Measurements from ENCODE around the gene WWOX.

DNA sequence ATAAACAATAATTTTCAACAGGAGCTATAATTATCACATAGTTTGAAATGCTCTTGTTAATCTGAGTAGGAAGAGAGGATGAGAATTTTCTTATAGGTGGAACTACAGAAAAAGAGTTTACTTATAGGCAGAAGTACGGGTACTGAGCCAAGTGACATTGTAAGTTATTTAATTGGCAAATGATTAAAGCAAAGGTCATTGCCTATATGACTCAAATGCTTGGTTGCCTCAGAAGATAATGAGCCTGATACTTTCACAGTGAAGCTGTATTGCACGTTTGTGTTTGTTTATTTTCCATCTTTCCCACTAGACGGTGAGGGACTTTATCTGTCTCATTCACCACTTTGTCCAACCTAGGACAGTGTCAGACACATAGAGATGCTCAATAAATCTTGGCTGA lies 751.8 kb downstream of the WWOX start:
- TF ChIP-seq, protein P1, sequence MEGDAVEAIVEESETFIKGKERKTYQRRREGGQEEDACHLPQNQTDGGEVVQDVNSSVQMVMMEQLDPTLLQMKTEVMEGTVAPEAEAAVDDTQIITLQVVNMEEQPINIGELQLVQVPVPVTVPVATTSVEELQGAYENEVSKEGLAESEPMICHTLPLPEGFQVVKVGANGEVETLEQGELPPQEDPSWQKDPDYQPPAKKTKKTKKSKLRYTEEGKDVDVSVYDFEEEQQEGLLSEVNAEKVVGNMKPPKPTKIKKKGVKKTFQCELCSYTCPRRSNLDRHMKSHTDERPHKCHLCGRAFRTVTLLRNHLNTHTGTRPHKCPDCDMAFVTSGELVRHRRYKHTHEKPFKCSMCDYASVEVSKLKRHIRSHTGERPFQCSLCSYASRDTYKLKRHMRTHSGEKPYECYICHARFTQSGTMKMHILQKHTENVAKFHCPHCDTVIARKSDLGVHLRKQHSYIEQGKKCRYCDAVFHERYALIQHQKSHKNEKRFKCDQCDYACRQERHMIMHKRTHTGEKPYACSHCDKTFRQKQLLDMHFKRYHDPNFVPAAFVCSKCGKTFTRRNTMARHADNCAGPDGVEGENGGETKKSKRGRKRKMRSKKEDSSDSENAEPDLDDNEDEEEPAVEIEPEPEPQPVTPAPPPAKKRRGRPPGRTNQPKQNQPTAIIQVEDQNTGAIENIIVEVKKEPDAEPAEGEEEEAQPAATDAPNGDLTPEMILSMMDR (IDR thresholded peaks at IDR 0.05; ENCODE audit: poor library complexity): no peak
- no peak for TF ChIP-seq EZH2 (IDR thresholded peaks at IDR 0.05; ENCODE audit: borderline replicate concordance)

Data from hepatocyte (in vitro differentiated cells).